Activated T-helper 2 cell treated with anti-CD3 and anti-CD28 coated beads, Interferon-gamma antibody, Interleukin-2, Interleukin-4, amounts not matched to agents 10 μg/mL and 5 μg/mL and 100 μg/mL, durations not matched to agents 14 hours and 24 hours and 36 hours (primary cell): ENCODE data around the gene PTGS1. TPM values are rescaled to one million over a fixed set of nuclear protein-coding genes. Genes with fewer than 3 reads are reported as not detected.
A peak's percentile ranks its signal among the peaks of the same experiment; 100 is the strongest.
"Not testable (repeated sequence)": the region's sequence is repeated elsewhere in the genome, so short reads cannot be mapped to it uniquely, and the experiment has no call there.

Experiments used
- DNase-seq: peaks from one replicate; pipeline ENCODE4 v3.0.0; 2021; ENCODE audit warnings: low spot score
- H3K27ac Mint-ChIP-seq: one replicate; pipeline ENCODE4 v1.8.0; 2021; ENCODE audit warnings: mixed read lengths
- H3K27me3 Mint-ChIP-seq: one replicate; pipeline ENCODE4 v1.8.0; 2021; ENCODE audit warnings: low read depth, mixed read lengths
- H3K36me3 Mint-ChIP-seq: one replicate; pipeline ENCODE4 v1.8.0; 2021; ENCODE audit warnings: low read depth, mixed read lengths
- H3K4me1 Mint-ChIP-seq: one replicate; pipeline ENCODE4 v1.8.0; 2021; ENCODE audit warnings: low read depth, mixed read lengths
- H3K4me3 Mint-ChIP-seq: one replicate; pipeline ENCODE4 v1.8.0; 2021; ENCODE audit warnings: low read depth, mild to moderate bottlenecking, moderate library complexity, mixed read lengths
- H3K9me3 Mint-ChIP-seq: one replicate; pipeline ENCODE4 v1.8.0; 2021; ENCODE audit warnings: mixed read lengths
- intact Hi-C: fragments of 100-400 bp; cut with micrococcal nuclease; formaldehyde crosslinking; loops from one replicate; pipeline ENCODE4 v1.15.1; 2023
- total RNA-seq: library from RNA; stranded (reverse); gene quantifications from 2 replicates; pipeline ENCODE4 v1.2.3, GENCODE V29; 2022

The PTGS1 gene
- total RNA-seq, 1 donor from 2014 or later = 0.71 TPM

DNA sequence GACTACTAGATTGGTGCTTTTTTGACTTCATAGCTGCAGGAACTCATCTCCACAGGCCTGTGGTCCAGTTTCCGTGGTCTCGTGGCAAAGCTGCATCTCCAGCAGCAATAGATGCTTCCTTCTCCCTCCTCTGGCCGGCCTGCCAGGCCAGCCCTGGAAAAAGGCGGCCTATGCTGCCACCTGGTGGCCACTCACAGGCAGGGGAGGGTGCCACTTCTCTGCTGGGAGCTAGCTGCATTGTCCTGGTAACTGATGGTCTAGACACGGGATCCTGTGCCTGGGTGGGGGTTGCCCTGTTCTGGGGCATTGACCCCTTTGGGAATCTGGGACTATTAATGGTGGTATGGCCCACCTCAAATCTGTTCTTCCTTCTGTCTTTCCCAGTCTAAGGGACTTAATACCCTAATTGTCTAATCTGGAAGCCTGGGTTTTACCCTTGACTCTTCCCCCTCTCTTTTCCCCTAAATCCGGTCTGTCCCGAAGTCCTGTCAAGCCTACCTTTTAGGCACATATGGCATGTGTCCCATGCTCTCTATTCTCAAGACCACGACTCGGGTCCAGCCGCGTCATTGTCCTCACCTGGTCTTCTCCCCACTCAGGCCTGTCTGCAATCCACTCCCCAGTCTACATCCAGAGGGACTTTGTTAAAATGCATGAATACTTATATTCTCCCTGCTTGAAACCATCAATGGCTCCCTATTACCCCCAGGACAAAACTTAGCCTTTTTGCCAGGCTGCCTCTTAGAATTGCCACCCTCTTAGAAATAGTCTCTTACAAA, 20.1 kb upstream of the PTGS1 start:
- Mint-ChIP-seq H3K27me3 (peaks cover 31% of the 10 kb centered on the region), H3K4me1 (peaks cover 17% of the 10 kb centered on the region), H3K4me3 (no peak overlapping the region), H3K36me3 (no peaks in the 10 kb centered on the region), H3K27ac (no peak overlapping the region), H3K9me3 (no peaks in the 10 kb centered on the region)
- intact Hi-C loops = loop anchor here (1.0 kb wide), 3 partner anchors 225 to 255 kb away; no protein-coding TSS in a partner anchor
- DNase-seq = peak; percentile 63

- H3K27ac Mint-ChIP-seq = no peak overlapping the region
- no peak overlapping the region for H3K4me3 Mint-ChIP-seq
- peaks cover 5% of the 10 kb centered on the region for H3K9me3 Mint-ChIP-seq
- H3K36me3 Mint-ChIP-seq = no peaks in the 10 kb centered on the region
- H3K4me1 Mint-ChIP-seq = peaks cover 5% of the 10 kb centered on the region
- intact Hi-C loops = no loop called here
- DNase-seq = no peak
- H3K27me3 Mint-ChIP-seq = peaks cover 15% of the 10 kb centered on the region
Observed at GRCh38 chr9:122354536-122355199, 16.2 kb upstream of the PTGS1 start.

DNA sequence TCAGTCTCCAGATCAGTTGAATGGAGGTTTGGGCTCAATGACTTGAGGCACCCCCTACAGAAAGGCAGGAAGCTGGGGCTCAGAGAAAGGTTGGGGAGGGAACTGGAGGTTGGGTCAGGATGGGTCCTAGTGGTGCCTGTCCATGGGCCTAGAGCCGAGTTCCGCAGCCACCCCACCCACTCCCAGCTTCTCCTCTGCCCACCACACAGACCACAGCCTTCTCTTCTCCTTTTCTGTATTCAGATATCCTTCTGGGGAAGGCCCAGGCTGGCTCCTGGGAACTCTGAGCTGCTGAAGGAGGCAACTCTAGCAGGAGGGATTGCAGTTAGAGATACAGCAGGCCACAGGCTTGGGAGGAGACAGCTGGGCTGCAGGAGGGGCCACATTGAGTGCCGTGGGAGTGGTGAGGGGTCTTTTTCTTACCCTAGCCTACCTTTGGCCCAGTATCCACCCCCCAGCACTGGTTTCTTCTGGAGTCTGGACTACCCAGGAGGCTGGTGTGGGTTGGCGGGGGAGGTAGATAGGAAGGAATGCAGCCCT, 15.4 kb upstream of the PTGS1 start:
- H3K36me3 Mint-ChIP-seq = no peaks in the 10 kb centered on the region
- peaks cover 9% of the 10 kb centered on the region for H3K27me3 Mint-ChIP-seq
- no peak overlapping the region for H3K4me3 Mint-ChIP-seq
- H3K4me1 Mint-ChIP-seq = no peaks in the 10 kb centered on the region
- intact Hi-C loops = no loop called here
- DNase-seq = no peak
- no peak overlapping the region for H3K27ac Mint-ChIP-seq
- H3K9me3 Mint-ChIP-seq = peaks cover 5% of the 10 kb centered on the region

DNA sequence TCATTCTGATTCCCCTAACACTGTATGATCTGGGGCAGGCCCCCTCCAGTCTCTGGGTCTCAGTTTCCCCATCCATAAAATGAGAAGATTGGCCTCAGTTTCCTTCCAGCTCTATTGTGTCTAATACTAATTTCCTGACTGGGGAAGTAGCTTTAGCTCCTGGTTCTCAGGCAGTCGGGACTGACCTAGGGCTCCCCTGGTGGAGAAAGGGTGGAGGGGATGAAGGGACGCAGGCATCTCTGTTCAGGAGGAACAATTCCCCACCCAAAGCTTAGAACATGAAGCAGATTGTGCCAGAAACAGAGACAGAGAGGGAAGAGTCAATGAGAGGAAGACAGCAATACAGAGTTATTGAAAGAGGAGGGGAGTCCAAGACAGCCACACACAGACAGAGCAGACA, 14.2 kb upstream of the PTGS1 start:
- H3K27me3 Mint-ChIP-seq = peaks cover 9% of the 10 kb centered on the region
- H3K36me3 Mint-ChIP-seq = no peaks in the 10 kb centered on the region
- H3K4me1 Mint-ChIP-seq = peaks cover 4% of the 10 kb centered on the region
- H3K9me3 Mint-ChIP-seq = peaks cover 5% of the 10 kb centered on the region
- intact Hi-C loops = no loop called here
- no peak overlapping the region for H3K4me3 Mint-ChIP-seq
- H3K27ac Mint-ChIP-seq = no peak overlapping the region
- no peak for DNase-seq

DNA sequence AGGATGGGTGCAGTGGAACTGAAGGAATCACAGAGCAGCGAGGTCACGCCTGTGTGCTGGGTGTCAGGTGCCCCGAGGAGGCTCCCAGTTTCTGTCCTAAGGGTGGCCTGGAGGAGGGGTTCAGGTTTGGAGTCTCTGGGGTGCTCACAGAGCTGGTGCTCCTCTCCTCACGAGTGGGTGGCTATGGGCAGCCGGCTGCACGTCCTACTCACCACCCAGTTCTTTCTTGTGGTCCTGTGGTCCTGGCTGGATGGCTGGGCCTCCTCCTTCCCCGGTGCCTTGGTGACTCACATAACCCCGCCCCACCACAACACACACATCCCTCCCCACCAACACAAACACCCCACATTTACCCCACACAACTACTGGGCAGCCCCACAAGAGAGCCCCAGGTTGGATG, 9.9 kb upstream of the PTGS1 start:
- DNase-seq = no peak
- H3K4me3 Mint-ChIP-seq = no peak overlapping the region
- peaks cover 5% of the 10 kb centered on the region for H3K9me3 Mint-ChIP-seq
- no peak overlapping the region for H3K27ac Mint-ChIP-seq
- intact Hi-C loops = no loop called here
- peaks cover 11% of the 10 kb centered on the region for H3K27me3 Mint-ChIP-seq
- H3K36me3 Mint-ChIP-seq = no peaks in the 10 kb centered on the region
- peaks cover 4% of the 10 kb centered on the region for H3K4me1 Mint-ChIP-seq

DNA sequence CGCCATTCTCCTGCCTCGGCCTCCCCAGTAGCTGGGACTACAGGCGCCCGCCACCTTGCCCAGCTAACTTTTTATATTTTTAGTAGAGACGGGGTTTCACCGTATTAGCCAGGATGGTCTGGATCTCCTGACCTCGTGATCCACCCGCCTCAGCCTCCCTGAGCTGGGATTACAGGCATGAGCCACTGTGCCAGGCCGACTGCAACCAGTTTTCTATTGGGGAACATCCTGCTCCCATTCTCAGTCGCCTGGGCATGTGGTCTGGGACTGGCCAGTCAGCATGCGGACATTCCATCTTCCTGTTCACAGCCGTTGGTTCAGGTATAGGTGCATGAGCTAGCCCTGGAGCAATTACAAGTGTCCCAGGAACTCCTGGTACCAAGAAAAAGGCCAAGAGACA, 7.7 kb upstream of the PTGS1 start:
- DNase-seq, H3K4me3 Mint-ChIP-seq, H3K27ac Mint-ChIP-seq, intact Hi-C loops, H3K9me3 Mint-ChIP-seq, H3K4me1 Mint-ChIP-seq, H3K36me3 Mint-ChIP-seq, H3K27me3 Mint-ChIP-seq: not testable (repeated sequence)

DNA sequence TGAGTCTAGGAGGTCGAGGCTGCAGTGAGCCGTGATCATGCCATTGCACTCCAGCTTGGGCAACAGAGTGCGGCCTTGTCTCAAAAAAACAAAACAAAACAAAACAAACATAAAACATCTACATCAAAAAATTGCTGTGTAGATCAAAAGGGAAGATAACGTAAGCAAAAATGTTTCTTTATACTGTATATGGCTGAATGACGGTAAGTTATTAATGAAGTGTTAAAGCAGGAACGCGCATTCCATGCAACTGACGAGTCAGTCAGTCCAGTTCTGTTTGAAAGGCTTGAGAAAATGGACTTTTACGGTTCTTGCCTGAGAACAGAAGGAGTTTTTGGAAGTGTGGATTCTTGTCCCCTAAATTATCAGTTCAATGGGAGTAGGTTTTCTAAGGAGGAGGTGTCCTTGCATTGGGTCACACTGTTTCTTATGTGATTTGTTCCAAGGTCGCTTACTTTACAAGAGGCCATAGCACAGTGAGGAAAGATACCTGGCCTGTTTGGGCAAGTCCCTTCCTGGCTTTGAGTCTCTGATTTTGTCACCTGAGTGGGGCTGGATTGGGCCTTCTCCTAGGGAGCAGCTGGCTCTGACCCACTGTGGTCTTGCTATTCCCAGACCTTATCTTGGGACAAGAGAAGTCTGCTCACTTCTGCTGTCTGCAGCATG, 6.6 kb upstream of the PTGS1 start:
- Mint-ChIP-seq H3K27ac (no peak overlapping the region), H3K27me3 (peaks cover 5% of the 10 kb centered on the region), H3K9me3 (no peaks in the 10 kb centered on the region), H3K36me3 (no peaks in the 10 kb centered on the region), H3K4me3 (no peak overlapping the region), H3K4me1 (peaks cover 4% of the 10 kb centered on the region)
- no peak for DNase-seq
- intact Hi-C loops = no loop called here

GRCh38 chr9:122364783-122365150, 6.1 kb upstream of the PTGS1 start:
- H3K9me3 Mint-ChIP-seq = no peaks in the 10 kb centered on the region
- H3K27me3 Mint-ChIP-seq = peaks cover 6% of the 10 kb centered on the region
- intact Hi-C loops = no loop called here
- no peaks in the 10 kb centered on the region for H3K36me3 Mint-ChIP-seq
- H3K4me1 Mint-ChIP-seq = peaks cover 4% of the 10 kb centered on the region
- no peak overlapping the region for H3K27ac Mint-ChIP-seq
- DNase-seq = no peak
- no peak overlapping the region for H3K4me3 Mint-ChIP-seq

DNA sequence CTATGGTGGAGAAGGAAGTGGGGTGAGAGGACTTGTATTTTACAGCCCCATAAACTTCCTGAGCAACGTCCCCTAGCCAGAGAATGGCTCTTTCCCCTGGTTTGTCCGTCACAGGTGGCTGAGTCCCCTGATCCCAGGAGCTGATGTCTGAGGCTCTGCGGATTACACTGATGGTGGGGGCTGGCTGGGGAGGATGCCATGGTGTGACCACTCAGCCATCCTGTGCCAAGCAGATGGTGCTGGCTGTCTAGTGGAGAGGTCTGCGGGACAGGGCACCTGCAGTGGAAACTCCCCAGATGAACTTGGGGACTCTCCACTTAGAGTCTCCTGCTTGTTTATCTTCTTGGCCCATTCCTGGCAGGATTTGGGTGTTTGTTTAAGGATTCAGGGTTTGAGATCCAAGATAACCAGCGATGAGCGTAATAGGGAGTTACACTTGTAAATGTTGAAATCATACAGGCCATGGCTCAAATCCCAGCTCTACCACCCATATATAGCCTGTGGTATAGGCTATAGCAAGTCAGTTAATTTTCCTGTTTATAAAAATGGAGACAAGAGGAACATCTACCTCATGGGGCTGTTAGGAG, 4.7 kb upstream of the PTGS1 start:
- Mint-ChIP-seq H3K27me3 (peaks cover 12% of the 10 kb centered on the region), H3K4me1 (peaks cover 5% of the 10 kb centered on the region), H3K27ac (no peak overlapping the region), H3K36me3 (no peaks in the 10 kb centered on the region), H3K4me3 (no peak overlapping the region), H3K9me3 (no peaks in the 10 kb centered on the region)
- intact Hi-C loops = no loop called here
- DNase-seq = no peak

- DNase-seq = no peak
- Mint-ChIP-seq H3K4me1 (peaks cover 7% of the 10 kb centered on the region), H3K27ac (no peak overlapping the region), H3K4me3 (no peak overlapping the region), H3K9me3 (no peaks in the 10 kb centered on the region), H3K36me3 (no peaks in the 10 kb centered on the region), H3K27me3 (peaks cover 16% of the 10 kb centered on the region)
- intact Hi-C loops = no loop called here
Observed at GRCh38 chr9:122367065-122367464, 3.8 kb upstream of the PTGS1 start.

DNA sequence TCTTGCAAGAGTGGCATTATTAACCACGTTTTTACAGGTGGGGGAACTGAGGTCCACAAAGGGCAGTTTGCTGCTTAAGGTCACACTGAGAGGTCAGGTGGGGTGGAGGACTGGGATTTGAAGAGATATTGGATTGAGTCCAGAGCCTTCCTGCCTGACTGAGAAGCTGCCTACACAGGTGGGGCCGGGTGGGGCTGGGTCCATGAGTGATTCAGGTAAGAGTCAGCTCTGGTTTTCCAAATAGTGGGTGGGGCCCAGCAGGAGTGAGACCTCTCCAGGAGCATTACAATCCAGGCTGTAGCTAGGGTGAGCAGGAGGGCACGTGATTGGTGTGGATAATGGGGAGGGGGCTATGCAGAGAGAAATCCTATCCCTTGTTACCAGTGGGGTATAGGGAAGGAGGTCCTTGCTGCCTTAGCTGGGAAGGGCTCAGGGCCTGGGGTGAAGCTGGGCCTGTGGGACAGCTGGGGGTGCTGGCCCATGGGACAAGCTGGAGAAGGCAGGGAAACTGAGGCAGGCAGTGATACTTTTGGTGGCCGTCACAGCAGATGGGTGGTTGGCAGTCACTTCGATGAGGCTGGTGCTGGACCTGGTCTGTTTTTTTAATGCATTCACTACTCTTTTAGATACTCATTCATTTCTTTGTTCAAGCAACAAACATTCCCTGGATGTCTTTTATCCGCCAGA, 2.9 kb upstream of the PTGS1 start:
- DNase-seq = no peak
- Mint-ChIP-seq H3K9me3 (no peaks in the 10 kb centered on the region), H3K4me3 (no peak overlapping the region), H3K36me3 (no peaks in the 10 kb centered on the region), H3K27me3 (peaks cover 24% of the 10 kb centered on the region), H3K27ac (no peak overlapping the region), H3K4me1 (peaks cover 7% of the 10 kb centered on the region)
- intact Hi-C loops = no loop called here

DNA sequence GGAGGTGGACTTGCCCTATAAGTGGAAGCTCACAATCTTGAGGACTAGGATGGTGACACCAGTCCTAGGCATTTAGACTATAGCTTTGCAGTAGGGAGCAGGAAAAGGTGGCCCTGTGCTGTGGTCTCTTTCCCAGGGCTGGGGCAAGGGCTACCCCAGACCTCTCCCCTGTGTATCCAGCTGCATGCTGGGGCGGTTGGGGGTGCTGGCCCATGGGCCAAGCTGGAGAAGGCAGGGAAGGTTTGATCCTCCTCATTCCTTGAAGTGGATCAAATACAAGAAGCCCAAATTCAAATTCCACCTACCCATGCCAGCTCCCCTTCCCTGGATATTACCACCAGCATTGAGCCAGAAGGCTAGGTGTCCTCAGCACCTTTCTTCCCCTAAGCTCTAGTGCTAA, 2.2 kb upstream of the PTGS1 start:
- Mint-ChIP-seq H3K27ac (no peak overlapping the region), H3K9me3 (no peaks in the 10 kb centered on the region), H3K27me3 (peaks cover 26% of the 10 kb centered on the region), H3K36me3 (no peaks in the 10 kb centered on the region), H3K4me3 (no peak overlapping the region), H3K4me1 (peaks cover 7% of the 10 kb centered on the region)
- intact Hi-C loops = no loop called here
- no peak for DNase-seq
